Spleen (tissue), 7 donors: ENCODE data around the gene APOL6.

Source experiments
- POLR2A ChIP-seq, 3 donors: fragments of 450-650 bp; IDR thresholded peaks; one replicate each; pipeline ENCODE4 v1.5.1; 2017; ENCODE audit warnings: antibody characterized with exemption in 3 of 3, mild to moderate bottlenecking in 1 of 3
- TF ChIP-seq, protein P1 (sequence below), 11 experiments: fragments of 200-600 bp in 7 of 11; fragments of 450-650 bp in 4 of 11; sonication (generic) in 4 of 11; IDR thresholded peaks in 8 of 11; conservative IDR thresholded peaks in 3 of 11; 1 replicate in 7 of 11; 2 replicates in 4 of 11; pipeline versions ENCODE4 v1.4.0 to v1.8.0; 2016 to 2021; ENCODE audit warnings: antibody characterized with exemption in 11 of 11, inconsistent platforms in 4 of 11, mild to moderate bottlenecking in 1 of 11
- donor health status: DM: no; HTN: no; CAD: no; lungs with moderate emphysema.
- donor health status: DM: no; HTN: no; CAD: no.
- donor health status: DM: no; HTN: no; CAD: no.

DNA sequence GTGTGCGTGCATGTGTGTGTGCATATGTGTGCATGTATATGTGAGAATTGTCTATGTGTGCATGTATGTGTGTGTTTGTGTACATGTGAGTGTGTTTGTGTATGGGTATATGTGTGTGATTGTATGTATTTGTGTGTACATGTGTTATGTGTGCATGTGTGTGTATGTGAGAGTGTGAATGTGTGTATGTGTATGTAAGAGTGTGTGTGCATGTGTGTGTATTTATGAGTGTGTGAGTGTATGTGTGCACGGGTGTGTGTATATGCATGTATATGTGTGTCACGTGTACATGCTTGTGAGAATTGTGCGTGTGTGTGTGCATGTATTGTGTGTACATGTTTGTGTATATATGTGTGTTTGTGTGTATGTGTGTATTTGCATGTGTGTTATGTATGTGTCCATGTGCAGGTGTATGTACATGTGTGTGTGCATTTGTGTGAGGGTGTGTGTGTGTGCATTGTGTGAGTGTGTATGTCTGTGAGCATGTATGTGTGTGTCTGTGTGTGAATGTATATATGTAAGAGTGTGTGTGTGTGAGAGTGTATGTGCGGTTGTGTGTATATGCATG lies 47.1 kb upstream of the APOL6 start:
- TF ChIP-seq, protein P1, sequence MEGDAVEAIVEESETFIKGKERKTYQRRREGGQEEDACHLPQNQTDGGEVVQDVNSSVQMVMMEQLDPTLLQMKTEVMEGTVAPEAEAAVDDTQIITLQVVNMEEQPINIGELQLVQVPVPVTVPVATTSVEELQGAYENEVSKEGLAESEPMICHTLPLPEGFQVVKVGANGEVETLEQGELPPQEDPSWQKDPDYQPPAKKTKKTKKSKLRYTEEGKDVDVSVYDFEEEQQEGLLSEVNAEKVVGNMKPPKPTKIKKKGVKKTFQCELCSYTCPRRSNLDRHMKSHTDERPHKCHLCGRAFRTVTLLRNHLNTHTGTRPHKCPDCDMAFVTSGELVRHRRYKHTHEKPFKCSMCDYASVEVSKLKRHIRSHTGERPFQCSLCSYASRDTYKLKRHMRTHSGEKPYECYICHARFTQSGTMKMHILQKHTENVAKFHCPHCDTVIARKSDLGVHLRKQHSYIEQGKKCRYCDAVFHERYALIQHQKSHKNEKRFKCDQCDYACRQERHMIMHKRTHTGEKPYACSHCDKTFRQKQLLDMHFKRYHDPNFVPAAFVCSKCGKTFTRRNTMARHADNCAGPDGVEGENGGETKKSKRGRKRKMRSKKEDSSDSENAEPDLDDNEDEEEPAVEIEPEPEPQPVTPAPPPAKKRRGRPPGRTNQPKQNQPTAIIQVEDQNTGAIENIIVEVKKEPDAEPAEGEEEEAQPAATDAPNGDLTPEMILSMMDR (IDR thresholded peaks at IDR 0.05 in 8 of 11, conservative IDR thresholded peaks at IDR 0.05 in 3 of 11): no peak
- TF ChIP-seq POLR2A (IDR thresholded peaks at IDR 0.05): no peak
